ENCODE measurements around the gene KRTAP10-2. TPM values are rescaled to one million over a fixed set of nuclear protein-coding genes. Genes with fewer than 3 reads are reported as not detected.
A peak's percentile ranks its signal among the peaks of the same experiment; 100 is the strongest.

The KRTAP10-2 gene
- total and polyA plus RNA-seq, 2 donors from 2014 or later, result not detected

DNA sequence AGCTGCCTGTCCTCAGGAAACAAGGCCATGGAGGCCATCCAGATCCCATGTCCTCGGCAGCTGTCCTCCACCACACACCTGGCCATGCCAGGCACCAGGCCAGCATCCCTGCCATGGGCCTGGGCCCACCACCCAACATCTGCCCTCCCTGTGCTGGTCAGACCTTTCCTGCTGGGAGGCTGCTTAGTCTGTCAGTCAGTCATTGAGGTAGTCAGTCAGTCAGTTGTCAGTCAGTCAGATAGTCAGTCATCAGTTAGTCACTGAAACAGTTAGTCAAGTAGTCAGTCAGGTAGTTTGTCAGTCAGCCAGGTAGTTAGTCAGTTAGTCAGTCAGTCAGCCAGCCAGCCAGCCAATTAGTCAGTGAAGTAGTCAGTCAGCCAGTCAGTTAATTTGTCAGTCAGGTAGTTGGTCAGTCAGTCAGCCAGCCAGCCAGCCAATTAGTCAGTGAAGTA lies 28.5 kb downstream of the KRTAP10-2 start:
- no peak overlapping the region for H3K4me3 ChIP-seq (ENCODE audit: low read length in 3 of 3)
- no peaks in the 10 kb centered on the region for H3K4me1 ChIP-seq (ENCODE audit: control insufficient read depth in 2 of 3, insufficient read depth in 2 of 3, low read depth in 1 of 3, low read length in 3 of 3)
- TF ChIP-seq CTCF (IDR thresholded peaks at IDR 0.05; ENCODE audit: borderline replicate concordance, extremely low read depth, insufficient read depth), result no peak
- FAIRE-seq (no peak), DNase-seq (no peak)
- H3K27me3 ChIP-seq (ENCODE audit: control insufficient read depth, insufficient read depth, low read length), result no peaks in the 10 kb centered on the region
- no peak overlapping the region for H3K9ac ChIP-seq (ENCODE audit: low read length in 3 of 3)
- intact Hi-C loops (cut with DNase I), result no loop called here
- no peaks in the 10 kb centered on the region for H3K36me3 ChIP-seq (ENCODE audit: control insufficient read depth in 2 of 3, insufficient read depth in 3 of 3, low read length in 3 of 3)
- no peak overlapping the region for H3K27ac ChIP-seq (ENCODE audit: low read depth in 2 of 2, low read length in 2 of 2)
- H3K9me3 ChIP-seq (ENCODE audit: control insufficient read depth in 2 of 3, insufficient read depth in 1 of 3, low read length in 3 of 3), result no peaks in the 10 kb centered on the region

GRCh38 chr21:44521928-44522752 lies 29.2 kb downstream of the KRTAP10-2 start:
- Histone ChIP-seq H3K36me3 (ENCODE audit: control insufficient read depth in 2 of 3, insufficient read depth in 3 of 3, low read length in 3 of 3) (no peaks in the 10 kb centered on the region), H3K9me3 (ENCODE audit: control insufficient read depth in 2 of 3, insufficient read depth in 1 of 3, low read length in 3 of 3) (no peaks in the 10 kb centered on the region), H3K9ac (ENCODE audit: low read length in 3 of 3) (no peak overlapping the region), H3K27ac (ENCODE audit: low read depth in 2 of 2, low read length in 2 of 2) (no peak overlapping the region), H3K4me3 (ENCODE audit: low read length in 3 of 3) (no peak overlapping the region), H3K4me1 (ENCODE audit: control insufficient read depth in 2 of 3, insufficient read depth in 2 of 3, low read depth in 1 of 3, low read length in 3 of 3) (no peaks in the 10 kb centered on the region), H3K27me3 (ENCODE audit: control insufficient read depth, insufficient read depth, low read length) (no peaks in the 10 kb centered on the region)
- peak in 2 of 5 donors; percentile 30 to 72 for DNase-seq
- TF ChIP-seq CTCF (IDR thresholded peaks at IDR 0.05; ENCODE audit: borderline replicate concordance, extremely low read depth, insufficient read depth), result no peak
- intact Hi-C loops (cut with DNase I), result no loop called here
- FAIRE-seq, result no peak

DNA sequence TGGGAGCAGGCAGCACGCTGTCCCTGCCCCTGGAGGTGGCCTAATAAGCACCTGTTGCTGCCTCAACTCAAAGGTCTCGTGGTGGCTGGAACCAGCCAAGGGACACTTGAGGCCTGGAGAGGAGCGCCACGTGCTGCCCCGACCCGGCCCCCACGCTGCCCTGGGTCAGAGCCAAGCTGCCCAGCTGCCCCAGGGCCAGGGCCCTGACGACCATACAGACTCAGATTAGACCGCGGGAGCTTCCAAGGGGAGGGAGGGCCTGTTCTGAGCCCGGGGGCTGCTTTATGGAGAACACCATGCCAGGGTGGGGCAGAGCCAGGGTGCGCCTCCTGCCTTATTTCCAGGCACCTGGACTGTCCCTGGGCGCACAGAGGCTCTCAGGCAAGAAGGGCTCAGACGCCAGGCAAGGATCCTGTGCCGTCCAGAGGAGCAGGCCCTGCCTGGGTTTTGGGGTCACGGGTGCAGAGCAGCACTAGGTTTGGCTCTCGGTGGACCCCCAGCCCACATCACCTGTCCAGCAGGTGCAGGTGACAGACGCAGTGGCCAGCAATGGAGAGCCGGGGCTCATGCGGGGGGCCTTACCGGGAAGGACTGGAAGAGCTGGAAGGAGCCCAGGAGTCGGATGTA lies 29.9 kb downstream of the KRTAP10-2 start:
- FAIRE-seq, result no peak
- H3K9me3 ChIP-seq (ENCODE audit: control insufficient read depth in 2 of 3, insufficient read depth in 1 of 3, low read length in 3 of 3), result no peaks in the 10 kb centered on the region
- peak in 1 of 5 donors; percentile 32 for DNase-seq

More for the DNA sequence above, 29.9 kb downstream of the KRTAP10-2 start:
- Histone ChIP-seq H3K36me3 (ENCODE audit: control insufficient read depth in 2 of 3, insufficient read depth in 3 of 3, low read length in 3 of 3) (no peaks in the 10 kb centered on the region), H3K9ac (ENCODE audit: low read length in 3 of 3) (no peak overlapping the region), H3K27ac (ENCODE audit: low read depth in 2 of 2, low read length in 2 of 2) (no peak overlapping the region), H3K4me3 (ENCODE audit: low read length in 3 of 3) (no peak overlapping the region), H3K4me1 (ENCODE audit: control insufficient read depth in 2 of 3, insufficient read depth in 2 of 3, low read depth in 1 of 3, low read length in 3 of 3) (no peaks in the 10 kb centered on the region), H3K27me3 (ENCODE audit: control insufficient read depth, insufficient read depth, low read length) (no peaks in the 10 kb centered on the region)
- TF ChIP-seq CTCF (IDR thresholded peaks at IDR 0.05; ENCODE audit: borderline replicate concordance, extremely low read depth, insufficient read depth), result no peak
- intact Hi-C loops (cut with DNase I), result no loop called here
